GM12864 (cell line): Measurements from ENCODE around the gene PTPN5.

ENCODE experiments used
- DNase-seq: peaks from one replicate; pipeline ENCODE4 v3.0.0-alpha.2; 2011; ENCODE audit warnings: low read depth
- H3K4me3 ChIP-seq: 2 replicates; pipeline ENCODE4 v1.5.1; 2011; ENCODE audit warnings: mild to moderate bottlenecking, low read depth, low read length, control low read depth
- CTCF ChIP-seq: IDR thresholded peaks from 2 replicates; pipeline ENCODE4 v1.5.1; 2011; ENCODE audit warnings: low read depth, mild to moderate bottlenecking, moderate library complexity, low read length, control low read depth, inconsistent platforms; ENCODE audit errors: missing control alignments

Gene PTPN5

GRCh38 chr11:18699848-18700261 is 91.7 kb downstream of the PTPN5 start:
- no peak for TF ChIP-seq CTCF
- H3K4me3 ChIP-seq = no peak overlapping the region
- DNase-seq = no peak

- no peak for DNase-seq
- peak overlapping the region; percentile 58 for H3K4me3 ChIP-seq
- TF ChIP-seq CTCF = no peak
Observed at GRCh38 chr11:18699269-18699596, 92.4 kb downstream of the PTPN5 start.

- peak; percentile 42 for DNase-seq
- TF ChIP-seq CTCF = no peak
- H3K4me3 ChIP-seq = peak within 1 kb of the TSS; percentile 58
Observed at GRCh38 chr11:18698341-18699268, 93.0 kb downstream of the PTPN5 start, which contains the start of gene TMEM86A. TSS of gene TMEM86A (plus strand) at chr11:18698779. CDS start at chr11:18698887, 108 bp downstream.

GRCh38 chr11:18697576-18697975 is 94.0 kb downstream of the PTPN5 start:
- no peak for DNase-seq
- TF ChIP-seq CTCF = no peak
- no peak overlapping the region for H3K4me3 ChIP-seq

GRCh38 chr11:18696638-18697225 is 94.9 kb downstream of the PTPN5 start:
- no peak for DNase-seq

More at GRCh38 chr11:18696638-18697225, 94.9 kb downstream of the PTPN5 start:
- TF ChIP-seq CTCF = no peak
- no peak overlapping the region for H3K4me3 ChIP-seq
